Epithelial cell of proximal tubule (primary cell): Measurements from ENCODE around the gene ACADM. TPM values are rescaled to one million over a fixed set of nuclear protein-coding genes. Genes with fewer than 3 reads are reported as not detected.
"Not testable (repeated sequence)": the region's sequence is repeated elsewhere in the genome, so short reads cannot be mapped to it uniquely, and the experiment has no call there.

Source experiments
- DNase-seq: peaks from one replicate; pipeline ENCODE4 v3.0.0-alpha.2; 2011; ENCODE audit warnings: low read depth
- H3K4me3 ChIP-seq: 2 replicates; pipeline ENCODE4 v1.5.1; 2011; ENCODE audit warnings: low read depth, mild to moderate bottlenecking, low read length
- total RNA-seq: library from RNA; depleted of rRNA; stranded (reverse); fragments of >200 nt; gene quantifications from 2 replicates; pipeline ENCODE4 v1.2.3, GENCODE V29; 2015
- TF ChIP-seq, protein P1 (sequence below): conservative IDR thresholded peaks from 2 replicates; pipeline ENCODE4 v1.5.1; 2012; ENCODE audit warnings: low read depth, mild to moderate bottlenecking, low read length

ACADM gene
- 37.1 and 37.8 TPM in 2 replicates for total RNA-seq

DNA sequence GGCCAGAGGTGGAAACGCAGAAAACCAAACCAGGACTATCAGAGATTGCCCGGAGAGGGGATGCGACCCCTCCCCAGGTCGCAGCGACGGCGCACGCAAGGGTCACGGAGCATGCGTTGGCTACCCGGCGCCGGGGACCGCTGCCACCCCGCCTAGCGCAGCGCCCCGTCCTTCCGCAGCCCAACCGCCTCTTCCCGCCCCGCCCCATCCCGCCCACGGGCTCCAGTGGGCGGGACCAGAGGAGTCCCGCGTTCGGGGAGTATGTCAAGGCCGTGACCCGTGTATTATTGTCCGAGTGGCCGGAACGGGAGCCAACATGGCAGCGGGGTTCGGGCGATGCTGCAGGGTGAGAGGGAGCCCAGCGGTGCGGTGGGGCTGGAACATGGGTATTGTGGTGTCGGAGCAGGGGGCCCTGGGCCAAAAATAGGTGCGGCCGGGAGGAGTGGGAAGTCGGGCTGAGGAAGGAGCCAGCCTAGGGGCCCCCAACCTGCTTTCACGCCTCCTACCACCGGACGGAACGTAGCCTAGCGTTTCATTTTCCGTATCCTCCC lies at the start of gene ACADM:
Gene ACADM (plus strand): TSS at position 238 of the 551 bp plus-strand sequence. CDS start 79 bp downstream, at position 317.
- TF ChIP-seq, protein P1, sequence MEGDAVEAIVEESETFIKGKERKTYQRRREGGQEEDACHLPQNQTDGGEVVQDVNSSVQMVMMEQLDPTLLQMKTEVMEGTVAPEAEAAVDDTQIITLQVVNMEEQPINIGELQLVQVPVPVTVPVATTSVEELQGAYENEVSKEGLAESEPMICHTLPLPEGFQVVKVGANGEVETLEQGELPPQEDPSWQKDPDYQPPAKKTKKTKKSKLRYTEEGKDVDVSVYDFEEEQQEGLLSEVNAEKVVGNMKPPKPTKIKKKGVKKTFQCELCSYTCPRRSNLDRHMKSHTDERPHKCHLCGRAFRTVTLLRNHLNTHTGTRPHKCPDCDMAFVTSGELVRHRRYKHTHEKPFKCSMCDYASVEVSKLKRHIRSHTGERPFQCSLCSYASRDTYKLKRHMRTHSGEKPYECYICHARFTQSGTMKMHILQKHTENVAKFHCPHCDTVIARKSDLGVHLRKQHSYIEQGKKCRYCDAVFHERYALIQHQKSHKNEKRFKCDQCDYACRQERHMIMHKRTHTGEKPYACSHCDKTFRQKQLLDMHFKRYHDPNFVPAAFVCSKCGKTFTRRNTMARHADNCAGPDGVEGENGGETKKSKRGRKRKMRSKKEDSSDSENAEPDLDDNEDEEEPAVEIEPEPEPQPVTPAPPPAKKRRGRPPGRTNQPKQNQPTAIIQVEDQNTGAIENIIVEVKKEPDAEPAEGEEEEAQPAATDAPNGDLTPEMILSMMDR, result no peak
- H3K4me3 ChIP-seq, result peak within 1 kb of the TSS; percentile 90
- no peak for DNase-seq

DNA sequence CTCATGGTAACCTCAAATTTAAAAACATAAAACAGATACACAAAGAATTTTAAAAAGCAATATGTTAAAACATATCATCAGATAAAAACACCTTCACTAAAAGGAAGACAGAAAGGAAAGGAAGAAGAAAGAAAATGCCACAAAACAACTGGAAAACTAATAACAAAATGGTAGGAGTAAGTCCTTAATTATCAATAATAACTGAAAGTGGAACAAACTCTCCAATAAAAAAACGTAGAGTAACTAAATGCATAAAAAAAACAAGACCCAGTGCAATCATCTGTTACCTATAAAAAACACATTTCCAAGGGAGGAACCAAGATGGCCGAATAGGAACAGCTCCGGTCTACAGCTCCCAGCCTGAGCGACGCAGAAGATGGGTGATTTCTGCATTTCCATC lies 47.1 kb upstream of the ACADM start:
- H3K4me3 ChIP-seq, result no peak overlapping the region
- DNase-seq, result no peak
- TF ChIP-seq, protein P1, result no peak

DNA sequence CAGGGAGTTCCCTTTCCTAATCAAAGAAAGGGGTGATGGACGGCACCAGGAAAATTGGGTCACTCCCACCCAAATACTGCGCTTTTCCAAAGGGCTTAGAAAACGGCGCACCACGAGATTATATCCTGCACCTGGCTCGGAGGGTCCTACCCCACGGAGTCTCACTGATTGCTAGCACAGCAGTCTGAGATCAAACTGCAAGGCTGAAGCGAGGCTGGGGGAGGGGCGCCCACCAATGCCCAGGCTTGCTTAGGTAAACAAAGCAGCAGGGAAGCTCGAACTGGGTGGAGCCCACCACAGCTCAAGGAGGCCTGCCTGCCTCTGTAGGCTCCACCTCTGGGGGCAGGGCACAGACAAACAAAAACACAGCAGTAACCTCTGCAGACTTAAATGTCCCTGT lies 46.5 kb upstream of the ACADM start:
- DNase-seq, H3K4me3 ChIP-seq: not testable (repeated sequence)

DNA sequence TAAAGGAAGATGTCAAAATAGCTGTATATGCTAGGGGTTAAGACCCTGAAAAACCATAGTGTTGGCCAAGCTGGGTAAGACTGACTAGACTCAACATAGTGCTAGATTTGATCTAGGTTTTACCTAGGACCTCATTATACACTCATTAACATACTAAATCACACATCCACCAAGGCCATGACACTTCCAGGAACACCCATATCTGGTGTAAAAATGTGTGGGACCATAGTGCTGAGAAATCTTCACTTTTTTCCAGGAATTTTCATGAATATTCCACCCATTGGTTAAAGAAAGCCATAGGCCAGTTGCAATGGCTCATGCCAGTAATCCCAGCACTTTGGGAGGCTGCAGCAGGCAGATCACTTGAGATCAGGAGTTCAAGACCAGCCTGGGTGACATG lies 34.0 kb upstream of the ACADM start:
- no peak overlapping the region for H3K4me3 ChIP-seq
- TF ChIP-seq, protein P1, result no peak
- no peak for DNase-seq

DNA sequence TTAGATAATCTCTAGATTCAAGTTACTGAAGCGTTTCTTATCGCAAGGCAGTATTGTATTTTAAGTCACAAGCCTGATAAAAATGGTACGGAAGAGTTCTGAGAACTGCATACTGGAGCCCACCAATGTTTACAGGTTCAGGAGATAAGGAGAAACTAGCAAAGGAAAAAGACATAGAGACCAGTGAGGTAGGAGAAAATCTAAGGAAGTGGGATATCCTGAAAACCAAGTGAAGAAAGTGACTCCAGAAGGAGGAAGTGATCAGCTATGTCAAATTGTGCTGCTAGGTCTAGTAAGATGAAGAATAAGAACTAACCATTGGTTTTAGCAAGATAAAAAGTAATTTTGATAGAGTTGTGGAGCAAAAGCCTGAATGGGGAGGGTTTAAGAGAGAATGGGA lies 31.0 kb upstream of the ACADM start:
- TF ChIP-seq, protein P1, result no peak
- no peak overlapping the region for H3K4me3 ChIP-seq
- DNase-seq, result no peak

DNA sequence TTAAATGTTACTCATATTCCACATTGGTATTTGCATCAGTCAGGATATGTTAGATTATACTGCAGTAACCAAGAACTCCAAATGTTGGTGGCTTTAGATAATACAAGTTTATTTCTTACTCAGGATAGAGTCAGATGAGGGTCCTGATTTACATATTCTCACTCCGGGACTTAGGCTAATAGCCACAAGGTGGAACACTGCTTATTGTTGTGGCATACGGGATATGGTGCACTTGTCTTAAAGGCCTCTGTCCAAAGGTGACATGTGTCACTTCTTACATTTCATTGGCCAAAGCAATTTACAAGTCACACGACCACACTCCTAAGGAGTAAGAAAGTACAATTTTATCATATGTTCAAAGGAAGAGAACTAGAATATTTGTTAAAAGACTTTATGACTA lies 28.5 kb upstream of the ACADM start:
- TF ChIP-seq, protein P1, result no peak
- no peak for DNase-seq
- H3K4me3 ChIP-seq, result no peak overlapping the region

DNA sequence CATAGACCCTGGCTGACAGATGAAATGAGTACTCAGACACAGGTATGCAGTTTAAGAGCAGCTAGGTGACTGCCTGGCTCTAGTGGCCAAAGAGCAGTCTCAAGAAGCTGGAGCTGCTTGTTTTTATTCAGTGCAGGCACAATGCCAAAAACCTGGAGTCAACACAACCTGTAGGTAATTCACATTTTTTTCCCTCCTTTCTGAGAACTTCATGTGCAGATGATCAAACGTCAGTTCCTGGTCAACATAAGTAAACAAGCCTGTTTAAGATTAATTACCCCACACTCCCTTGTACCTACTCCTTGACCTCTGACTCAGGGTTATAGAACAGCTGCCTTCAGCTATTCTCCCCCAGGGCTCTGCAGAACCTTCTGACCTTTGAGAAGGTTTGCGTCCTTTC lies 17.3 kb upstream of the ACADM start:
- TF ChIP-seq, protein P1, result no peak
- no peak overlapping the region for H3K4me3 ChIP-seq
- no peak for DNase-seq
